K562 (cell line): ENCODE data around the gene LSM6. TPM values are rescaled to one million over a fixed set of nuclear protein-coding genes. Genes with fewer than 3 reads are reported as not detected.

Experiments used
- ATAC-seq: fragments of 200-7000 bp; cut with Tn5 transposase; 3 replicates; pipeline ENCODE4 v1.9.1; 2020; ENCODE audit warnings: moderate library complexity
- BruUV-seq: library from RNA; stranded (reverse); fragments of 400-500 nt; replicated peaks from 2 replicates; lab custom pipeline; 2021; lab: Mats Ljungman, UMichigan
- CTCF ChIA-PET: fragments of 300-600 bp; formaldehyde crosslinking; extraction: SDS; loops from one replicate; lab custom pipeline; 2021; ENCODE audit warnings: low intra/inter-chr PET ratio; lab: Yijun Ruan, JAX
- POLR2A ChIA-PET: fragments of 300-600, 350-650 bp; sonication (Branson Sonifier 250); formaldehyde crosslinking; extraction: SDS; loops from one replicate; lab custom pipeline; 2021; ENCODE audit warnings: antibody characterized with exemption, inconsistent platforms; lab: Yijun Ruan, JAX
- DNase-seq, 4 experiments: peaks; one replicate each; pipeline versions ENCODE4 v3.0.0 to v3.0.0-alpha.2; 2011 to 2018; ENCODE audit warnings: low spot score in 3 of 4, mixed read lengths in 3 of 4; ENCODE audit errors: extremely low read depth in 1 of 4
- FAIRE-seq: peaks from 2 replicates; lab custom pipeline; 2011; peaks lifted over from hg19 to GRCh38; lab: Jason Lieb, UNC
- H2AFZ ChIP-seq: 2 replicates; pipeline ENCODE4 v1.6.0; 2011; ENCODE audit warnings: low read depth, low read length, control low read depth, inconsistent platforms
- H3K27ac ChIP-seq: fragments of 200-600 bp; 3 replicates; pipeline ENCODE4 v1.8.0; 2011; ENCODE audit warnings: low read depth, mild to moderate bottlenecking, control low read depth, inconsistent platforms, low read length, moderate library complexity, mixed read lengths; ENCODE audit errors: extremely low read depth
- H3K27me3 ChIP-seq, 2 experiments: fragments of 300-600 bp in 1 of 2; 2 replicates in 1 of 2; 3 replicates in 1 of 2; pipeline versions ENCODE4 v1.6.0 to v1.8.0; 2011; ENCODE audit warnings: inconsistent platforms in 2 of 2, low read length in 2 of 2, mild to moderate bottlenecking in 1 of 2, mixed read lengths in 1 of 2, moderate library complexity in 1 of 2; ENCODE audit not compliant: control insufficient read depth in 2 of 2, insufficient read depth in 2 of 2
- H3K36me3 ChIP-seq: fragments of 300-600 bp; 3 replicates; pipeline ENCODE4 v1.8.0; 2011; ENCODE audit warnings: mild to moderate bottlenecking, low read length, inconsistent platforms; ENCODE audit not compliant: control insufficient read depth, insufficient read depth
- H3K4me1 ChIP-seq, 2 experiments: fragments of 200-600 bp in 1 of 2; replicated peaks in 1 of 2; 2 replicates in 1 of 2; 3 replicates in 1 of 2; pipeline versions ENCODE4 v1.5.1 to v1.8.0; 2011; ENCODE audit warnings: inconsistent platforms in 2 of 2, low read length in 2 of 2, mild to moderate bottlenecking in 1 of 2, mixed read lengths in 1 of 2, moderate library complexity in 1 of 2; ENCODE audit not compliant: control insufficient read depth in 2 of 2, insufficient read depth in 2 of 2
- H3K4me2 ChIP-seq: 2 replicates; pipeline ENCODE4 v1.6.1; 2011; ENCODE audit warnings: low read length, control low read depth, inconsistent platforms, mixed read lengths; ENCODE audit not compliant: insufficient read depth
- H3K4me3 ChIP-seq: fragments of 200-600 bp; sonication (generic), shearing (Covaris generic); 2 replicates; pipeline ENCODE4 v1.5.1; 2016; ENCODE audit warnings: control low read depth, inconsistent platforms
- H3K79me2 ChIP-seq: fragments of 200-600 bp; 3 replicates; pipeline ENCODE4 v1.8.0; 2011; ENCODE audit warnings: low read length, inconsistent platforms; ENCODE audit not compliant: control insufficient read depth, insufficient read depth
- H3K9ac ChIP-seq, 2 experiments: 2 replicates each; pipeline versions ENCODE4 v1.6.0 to v1.6.1; 2011; ENCODE audit warnings: low read depth in 2 of 2, low read length in 2 of 2, control low read depth in 1 of 2, inconsistent platforms in 1 of 2, mild to moderate bottlenecking in 1 of 2, mixed read lengths in 1 of 2; ENCODE audit not compliant: insufficient read depth in 1 of 2
- H3K9me1 ChIP-seq: one replicate; pipeline ENCODE4 v1.6.0; 2011; ENCODE audit warnings: inconsistent platforms, mild to moderate bottlenecking, low read length, moderate library complexity; ENCODE audit not compliant: control insufficient read depth, insufficient read depth
- H3K9me3 ChIP-seq: replicated peaks from 2 replicates; pipeline ENCODE4 v1.5.1; 2011; ENCODE audit warnings: low read depth, low read length, inconsistent platforms; ENCODE audit not compliant: control insufficient read depth, insufficient read depth
- H4K20me1 ChIP-seq: replicated peaks from 2 replicates; pipeline ENCODE4 v1.6.1; 2011; ENCODE audit warnings: low read length, inconsistent platforms, mixed read lengths; ENCODE audit not compliant: control insufficient read depth, insufficient read depth
- ESRRB ChIP-seq: fragments of 250-450 bp; sonication (Bioruptor Pico); IDR thresholded peaks from 2 replicates; pipeline ENCODE4 v1.5.0; 2020; ENCODE audit warnings: mild to moderate bottlenecking, moderate library complexity, borderline replicate concordance
- TCFL5 ChIP-seq: fragments of 250-450 bp; sonication (Bioruptor Pico); conservative IDR thresholded peaks from 2 replicates; pipeline ENCODE4 v1.6.1; 2021; ENCODE audit warnings: mild to moderate bottlenecking, moderate library complexity, matching md5 sums
- ZNF24 ChIP-seq: fragments of 450-650 bp; IDR thresholded peaks from 2 replicates; pipeline ENCODE4 v1.6.1; 2016
- WGBS: fragments of 100-300 bp; shearing (Covaris generic); methylation state at CpG from one replicate; pipeline ENCODE4 v1.1.6; 2016; ENCODE audit warnings: low coverage, mixed read lengths; ENCODE audit not compliant: insufficient coverage; ENCODE audit errors: missing lambda C conversion rate; 5-methylcytosine and 5-hydroxymethylcytosine counted together
- in situ Hi-C: fragments of 300-500 bp; cut with MboI; formaldehyde crosslinking; loops from 4 replicates; pipeline ENCODE4 v1.15.0; 2018; ENCODE audit warnings: inconsistent platforms, mixed read lengths
- intact Hi-C: fragments of 100-400 bp; cut with micrococcal nuclease; formaldehyde crosslinking; loops from 2 replicates; pipeline ENCODE4 v1.14.2; 2022
- polyA plus RNA-seq, 8 experiments: library from polyadenylated mRNA; depleted of rRNA in 4 of 8; stranded (reverse) in 5 of 8; unstranded in 3 of 8; fragments of >200 nt; fragmentation: Nextera tagmentation in 2 of 8; fragmentation: Illumina TruSeq in 1 of 8; extraction: Ambion mirVana in 2 of 8; extraction: Trizol in 1 of 8; gene quantifications; 2 replicates each; pipeline versions ENCODE4 v1.2.1 to v1.2.3, GENCODE V29; 2011 to 2014; ENCODE audit warnings: inconsistent platforms in 1 of 8, missing spikeins in 1 of 8
- total RNA-seq, 7 experiments: library from RNA; depleted of rRNA in 6 of 7; stranded (reverse); fragments of >200 nt in 6 of 7; fragmentation: Illumina TruSeq in 2 of 7; extraction: Trizol in 2 of 7; gene quantifications; 2 replicates each; pipeline versions ENCODE4 v1.2.1 to v1.2.3, GENCODE V29; 2011 to 2021; ENCODE audit warnings: low replicate concordance in 1 of 7
- TF ChIP-seq, protein P1 (sequence below): fragments of 450-650 bp; formaldehyde crosslinking; conservative IDR thresholded peaks from 2 replicates; pipeline ENCODE4 v1.4.0; 2022; ENCODE audit warnings: mild to moderate bottlenecking, missing genetic modification characterization
- TF ChIP-seq, protein P2 (sequence below): fragments of 250-450 bp; sonication (Bioruptor Pico); IDR thresholded peaks from 2 replicates; pipeline ENCODE4 v1.4.0; 2020; ENCODE audit warnings: mild to moderate bottlenecking
- TF ChIP-seq, protein P3 (sequence below): sonication (generic); formaldehyde crosslinking; IDR thresholded peaks from 2 replicates; pipeline ENCODE4 v1.8.0; 2022; ENCODE audit warnings: missing genetic modification reagents, mild to moderate bottlenecking, borderline replicate concordance
- TF ChIP-seq, protein P4 (sequence below), 2 experiments: fragments of 450-650 bp; formaldehyde crosslinking in 1 of 2; IDR thresholded peaks; 2 replicates each; pipeline versions ENCODE4 v1.4.0 to v1.6.1; 2014 to 2020; ENCODE audit warnings: mild to moderate bottlenecking in 2 of 2, borderline replicate concordance in 1 of 2, low read depth in 1 of 2

Gene LSM6
- total and polyA plus RNA-seq, 9 of the 15 experiments (the other 6 are each of a cell fraction or from before 2014, with no cell fraction given), result 39.9 to 150 (median 97.4) TPM

DNA sequence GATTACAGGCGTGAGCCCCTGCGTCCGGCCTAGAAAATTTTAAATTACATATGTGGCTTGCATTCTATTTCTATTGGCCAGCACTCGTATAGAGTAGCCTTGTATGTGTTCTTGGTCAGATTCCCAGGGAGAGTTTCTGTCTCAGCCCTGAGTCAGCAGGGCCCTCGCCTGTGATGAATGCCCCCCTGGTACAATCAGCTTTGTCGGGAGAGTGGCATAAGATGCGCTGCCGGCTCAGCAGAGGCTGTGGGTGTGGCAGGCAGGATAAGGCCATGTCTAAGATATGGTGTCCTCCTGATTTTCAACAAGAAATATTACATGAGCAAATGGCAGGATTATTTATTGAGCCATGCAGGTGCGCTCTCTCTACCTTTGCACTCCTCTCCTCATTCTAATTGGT lies 37.3 kb downstream of the LSM6 start:
- intact Hi-C loops (no loop called here), in situ Hi-C loops (no loop called here)
- Histone ChIP-seq H3K36me3 (no peaks in the 10 kb centered on the region), H3K79me2 (no peaks in the 10 kb centered on the region), H3K9me3 (no peaks in the 10 kb centered on the region), H4K20me1 (no peaks in the 10 kb centered on the region), H3K9me1 (no peaks in the 10 kb centered on the region), H2AFZ (no peak overlapping the region), H3K4me3 (no peak overlapping the region), H3K27ac (no peak overlapping the region), H3K9ac (no peak overlapping the region), H3K4me2 (no peak overlapping the region), H3K27me3 (peaks cover 15 to 27% of the 10 kb centered on the region in 2 experiments; a peak in 4 of 5 replicates), H3K4me1 (no peaks in the 10 kb centered on the region)
- FAIRE-seq (no peak), DNase-seq (no peak), ATAC-seq (no peak)
- POLR2A ChIA-PET, result no interaction called here
- CTCF ChIA-PET, result no interaction called here
- WGBS, result 3% methylated on average over 9 of the region's 9 CpGs
- BruUV-seq, result no TSS peak
- TF ChIP-seq, protein P1, sequence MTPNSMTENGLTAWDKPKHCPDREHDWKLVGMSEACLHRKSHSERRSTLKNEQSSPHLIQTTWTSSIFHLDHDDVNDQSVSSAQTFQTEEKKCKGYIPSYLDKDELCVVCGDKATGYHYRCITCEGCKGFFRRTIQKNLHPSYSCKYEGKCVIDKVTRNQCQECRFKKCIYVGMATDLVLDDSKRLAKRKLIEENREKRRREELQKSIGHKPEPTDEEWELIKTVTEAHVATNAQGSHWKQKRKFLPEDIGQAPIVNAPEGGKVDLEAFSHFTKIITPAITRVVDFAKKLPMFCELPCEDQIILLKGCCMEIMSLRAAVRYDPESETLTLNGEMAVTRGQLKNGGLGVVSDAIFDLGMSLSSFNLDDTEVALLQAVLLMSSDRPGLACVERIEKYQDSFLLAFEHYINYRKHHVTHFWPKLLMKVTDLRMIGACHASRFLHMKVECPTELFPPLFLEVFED, result no peak
- TF ChIP-seq TCFL5 (CRISPR knock-in tag), result no peak
- TF ChIP-seq ZNF24, result no peak
- TF ChIP-seq, protein P2, sequence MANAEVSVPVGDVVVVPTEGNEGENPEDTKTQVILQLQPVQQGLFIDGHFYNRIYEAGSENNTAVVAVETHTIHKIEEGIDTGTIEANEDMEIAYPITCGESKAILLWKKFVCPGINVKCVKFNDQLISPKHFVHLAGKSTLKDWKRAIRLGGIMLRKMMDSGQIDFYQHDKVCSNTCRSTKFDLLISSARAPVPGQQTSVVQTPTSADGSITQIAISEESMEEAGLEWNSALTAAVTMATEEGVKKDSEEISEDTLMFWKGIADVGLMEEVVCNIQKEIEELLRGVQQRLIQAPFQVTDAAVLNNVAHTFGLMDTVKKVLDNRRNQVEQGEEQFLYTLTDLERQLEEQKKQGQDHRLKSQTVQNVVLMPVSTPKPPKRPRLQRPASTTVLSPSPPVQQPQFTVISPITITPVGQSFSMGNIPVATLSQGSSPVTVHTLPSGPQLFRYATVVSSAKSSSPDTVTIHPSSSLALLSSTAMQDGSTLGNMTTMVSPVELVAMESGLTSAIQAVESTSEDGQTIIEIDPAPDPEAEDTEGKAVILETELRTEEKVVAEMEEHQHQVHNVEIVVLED (CRISPR knock-in tag), result no peak
- TF ChIP-seq, protein P3, sequence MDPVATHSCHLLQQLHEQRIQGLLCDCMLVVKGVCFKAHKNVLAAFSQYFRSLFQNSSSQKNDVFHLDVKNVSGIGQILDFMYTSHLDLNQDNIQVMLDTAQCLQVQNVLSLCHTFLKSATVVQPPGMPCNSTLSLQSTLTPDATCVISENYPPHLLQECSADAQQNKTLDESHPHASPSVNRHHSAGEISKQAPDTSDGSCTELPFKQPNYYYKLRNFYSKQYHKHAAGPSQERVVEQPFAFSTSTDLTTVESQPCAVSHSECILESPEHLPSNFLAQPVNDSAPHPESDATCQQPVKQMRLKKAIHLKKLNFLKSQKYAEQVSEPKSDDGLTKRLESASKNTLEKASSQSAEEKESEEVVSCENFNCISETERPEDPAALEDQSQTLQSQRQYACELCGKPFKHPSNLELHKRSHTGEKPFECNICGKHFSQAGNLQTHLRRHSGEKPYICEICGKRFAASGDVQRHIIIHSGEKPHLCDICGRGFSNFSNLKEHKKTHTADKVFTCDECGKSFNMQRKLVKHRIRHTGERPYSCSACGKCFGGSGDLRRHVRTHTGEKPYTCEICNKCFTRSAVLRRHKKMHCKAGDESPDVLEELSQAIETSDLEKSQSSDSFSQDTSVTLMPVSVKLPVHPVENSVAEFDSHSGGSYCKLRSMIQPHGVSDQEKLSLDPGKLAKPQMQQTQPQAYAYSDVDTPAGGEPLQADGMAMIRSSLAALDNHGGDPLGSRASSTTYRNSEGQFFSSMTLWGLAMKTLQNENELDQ (CRISPR knock-in tag), result no peak
- TF ChIP-seq, protein P4, sequence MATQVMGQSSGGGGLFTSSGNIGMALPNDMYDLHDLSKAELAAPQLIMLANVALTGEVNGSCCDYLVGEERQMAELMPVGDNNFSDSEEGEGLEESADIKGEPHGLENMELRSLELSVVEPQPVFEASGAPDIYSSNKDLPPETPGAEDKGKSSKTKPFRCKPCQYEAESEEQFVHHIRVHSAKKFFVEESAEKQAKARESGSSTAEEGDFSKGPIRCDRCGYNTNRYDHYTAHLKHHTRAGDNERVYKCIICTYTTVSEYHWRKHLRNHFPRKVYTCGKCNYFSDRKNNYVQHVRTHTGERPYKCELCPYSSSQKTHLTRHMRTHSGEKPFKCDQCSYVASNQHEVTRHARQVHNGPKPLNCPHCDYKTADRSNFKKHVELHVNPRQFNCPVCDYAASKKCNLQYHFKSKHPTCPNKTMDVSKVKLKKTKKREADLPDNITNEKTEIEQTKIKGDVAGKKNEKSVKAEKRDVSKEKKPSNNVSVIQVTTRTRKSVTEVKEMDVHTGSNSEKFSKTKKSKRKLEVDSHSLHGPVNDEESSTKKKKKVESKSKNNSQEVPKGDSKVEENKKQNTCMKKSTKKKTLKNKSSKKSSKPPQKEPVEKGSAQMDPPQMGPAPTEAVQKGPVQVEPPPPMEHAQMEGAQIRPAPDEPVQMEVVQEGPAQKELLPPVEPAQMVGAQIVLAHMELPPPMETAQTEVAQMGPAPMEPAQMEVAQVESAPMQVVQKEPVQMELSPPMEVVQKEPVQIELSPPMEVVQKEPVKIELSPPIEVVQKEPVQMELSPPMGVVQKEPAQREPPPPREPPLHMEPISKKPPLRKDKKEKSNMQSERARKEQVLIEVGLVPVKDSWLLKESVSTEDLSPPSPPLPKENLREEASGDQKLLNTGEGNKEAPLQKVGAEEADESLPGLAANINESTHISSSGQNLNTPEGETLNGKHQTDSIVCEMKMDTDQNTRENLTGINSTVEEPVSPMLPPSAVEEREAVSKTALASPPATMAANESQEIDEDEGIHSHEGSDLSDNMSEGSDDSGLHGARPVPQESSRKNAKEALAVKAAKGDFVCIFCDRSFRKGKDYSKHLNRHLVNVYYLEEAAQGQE (IDR thresholded peaks at IDR 0.05; ENCODE audit: borderline replicate concordance), result no peak
- TF ChIP-seq, protein P4 (CRISPR knock-in tag; IDR thresholded peaks at IDR 0.05; ENCODE audit: low read depth), result no peak
- TF ChIP-seq ESRRB (CRISPR knock-in tag), result no peak
